Omental fat pad (tissue), 4 donors: ENCODE results near the gene TPST1. TPM values are rescaled to one million over a fixed set of nuclear protein-coding genes. Genes with fewer than 3 reads are reported as not detected.
"Not testable (repeated sequence)": the region's sequence is repeated elsewhere in the genome, so short reads cannot be mapped to it uniquely, and the experiment has no call there.

Experiments used
- ATAC-seq: fragments of 150-250 bp; one replicate; pipeline ENCODE4 v1.9.1; 2016; ENCODE audit warnings: mild to moderate bottlenecking, moderate library complexity; ENCODE audit not compliant: low FRiP score
- DNase-seq: peaks from one replicate; pipeline ENCODE4 v3.0.0-alpha.2; 2019; ENCODE audit warnings: low spot score
- total RNA-seq, 4 donors: library from RNA; depleted of rRNA; stranded (reverse); fragments of >200 nt; gene quantifications; one replicate each; pipeline ENCODE4 v1.1.0, GENCODE V29; 2016
- TF ChIP-seq, protein P1 (sequence below), 3 donors: fragments of 450-650 bp; IDR thresholded peaks; one replicate each; pipeline ENCODE4 v1.5.1; 2016 to 2017; ENCODE audit warnings: antibody characterized with exemption in 3 of 3, mild to moderate bottlenecking in 3 of 3, moderate library complexity in 2 of 3

TPST1 gene
- total RNA-seq, 4 donors from 2014 or later, result 16.4 to 63.2 (median 24.3) TPM

DNA sequence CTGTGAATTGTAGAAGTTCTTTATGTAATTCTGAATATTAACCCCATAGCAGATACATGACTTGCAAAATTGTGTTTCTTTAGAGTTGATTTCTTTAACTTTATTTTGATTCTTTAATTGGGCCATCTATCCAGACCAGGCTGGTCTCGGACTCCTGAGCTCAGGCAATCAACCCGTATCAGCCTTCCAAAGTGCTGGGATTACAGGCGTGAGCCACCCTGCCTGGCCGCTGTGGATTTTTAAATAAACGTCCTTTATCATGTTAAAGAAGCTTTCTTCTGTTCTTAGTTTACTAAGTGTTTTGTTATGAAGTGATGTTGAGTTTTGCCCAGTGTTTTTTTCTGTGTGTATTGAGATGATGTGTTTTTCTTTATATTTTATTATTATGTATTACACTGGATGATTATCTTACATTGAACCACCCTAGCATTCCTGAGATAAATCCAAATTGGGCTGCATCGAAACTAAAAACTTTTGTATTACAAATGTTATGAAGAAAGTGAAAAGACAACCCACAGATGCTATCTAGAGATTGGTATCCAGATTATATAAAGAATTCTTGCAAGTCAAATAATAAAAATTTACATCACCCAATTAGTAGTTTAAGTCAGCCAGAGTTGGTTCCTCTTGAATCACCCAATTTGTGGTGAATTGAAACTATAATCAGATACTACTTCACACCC, 118.1 kb downstream of the TPST1 start:
- TF ChIP-seq, protein P1, sequence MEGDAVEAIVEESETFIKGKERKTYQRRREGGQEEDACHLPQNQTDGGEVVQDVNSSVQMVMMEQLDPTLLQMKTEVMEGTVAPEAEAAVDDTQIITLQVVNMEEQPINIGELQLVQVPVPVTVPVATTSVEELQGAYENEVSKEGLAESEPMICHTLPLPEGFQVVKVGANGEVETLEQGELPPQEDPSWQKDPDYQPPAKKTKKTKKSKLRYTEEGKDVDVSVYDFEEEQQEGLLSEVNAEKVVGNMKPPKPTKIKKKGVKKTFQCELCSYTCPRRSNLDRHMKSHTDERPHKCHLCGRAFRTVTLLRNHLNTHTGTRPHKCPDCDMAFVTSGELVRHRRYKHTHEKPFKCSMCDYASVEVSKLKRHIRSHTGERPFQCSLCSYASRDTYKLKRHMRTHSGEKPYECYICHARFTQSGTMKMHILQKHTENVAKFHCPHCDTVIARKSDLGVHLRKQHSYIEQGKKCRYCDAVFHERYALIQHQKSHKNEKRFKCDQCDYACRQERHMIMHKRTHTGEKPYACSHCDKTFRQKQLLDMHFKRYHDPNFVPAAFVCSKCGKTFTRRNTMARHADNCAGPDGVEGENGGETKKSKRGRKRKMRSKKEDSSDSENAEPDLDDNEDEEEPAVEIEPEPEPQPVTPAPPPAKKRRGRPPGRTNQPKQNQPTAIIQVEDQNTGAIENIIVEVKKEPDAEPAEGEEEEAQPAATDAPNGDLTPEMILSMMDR (IDR thresholded peaks at IDR 0.05), result no peak

DNA sequence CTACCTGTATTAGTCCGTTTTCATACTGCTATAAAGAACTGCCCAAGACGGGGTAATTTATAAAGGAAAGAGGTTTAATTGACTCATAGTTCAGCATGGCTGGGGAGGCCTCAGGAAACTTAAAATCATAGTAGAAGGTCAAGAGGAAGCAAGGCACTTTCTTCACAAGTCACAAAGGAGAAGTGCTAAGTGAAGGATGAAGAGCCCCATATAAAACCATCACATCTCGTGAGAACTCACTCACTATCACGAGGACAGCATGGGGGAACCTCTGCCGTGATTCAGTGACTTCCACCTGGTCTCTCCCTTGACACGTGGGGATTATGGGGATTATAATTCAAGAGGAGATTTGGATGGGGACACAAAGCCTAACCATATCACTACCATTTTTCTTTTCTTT, 119.9 kb downstream of the TPST1 start:
- DNase-seq, ATAC-seq: not testable (repeated sequence)

More for the DNA sequence above, 118.1 kb downstream of the TPST1 start:
- no peak for ATAC-seq
- no peak for DNase-seq

DNA sequence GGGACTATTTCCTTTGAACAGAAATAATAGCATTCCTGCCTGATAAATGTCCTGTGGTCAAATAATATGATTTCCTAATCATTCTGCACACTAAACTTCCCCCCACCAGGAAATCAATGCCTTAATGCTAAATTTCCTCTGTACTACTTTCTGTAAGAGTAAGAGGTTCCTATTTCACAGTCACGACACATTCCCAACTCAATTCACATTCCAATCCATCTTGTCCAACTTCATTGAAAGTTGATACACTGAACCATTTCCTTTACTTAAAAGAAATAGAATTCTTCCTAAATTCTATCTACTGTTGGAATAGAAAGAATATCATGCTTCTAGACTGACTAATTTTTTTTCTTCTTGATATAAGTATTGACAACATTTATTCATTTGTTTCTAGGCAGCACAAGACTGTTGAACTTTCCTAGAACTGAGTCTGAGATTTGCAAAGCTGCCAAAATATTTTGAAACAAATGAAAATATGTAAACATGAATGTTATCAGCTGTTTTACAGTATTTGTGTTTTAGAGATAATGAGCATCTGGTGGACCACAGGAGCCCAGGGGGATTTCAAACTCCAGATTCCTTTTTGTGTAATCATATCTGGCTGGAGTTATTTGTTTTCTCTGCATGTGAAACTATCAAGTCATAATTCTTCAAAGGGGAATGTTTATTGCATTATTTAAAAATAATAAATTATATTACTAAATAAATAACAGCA, 121.5 kb downstream of the TPST1 start:
- DNase-seq, result no peak
- TF ChIP-seq, protein P1 (IDR thresholded peaks at IDR 0.05), result no peak
- ATAC-seq, result no peak

DNA sequence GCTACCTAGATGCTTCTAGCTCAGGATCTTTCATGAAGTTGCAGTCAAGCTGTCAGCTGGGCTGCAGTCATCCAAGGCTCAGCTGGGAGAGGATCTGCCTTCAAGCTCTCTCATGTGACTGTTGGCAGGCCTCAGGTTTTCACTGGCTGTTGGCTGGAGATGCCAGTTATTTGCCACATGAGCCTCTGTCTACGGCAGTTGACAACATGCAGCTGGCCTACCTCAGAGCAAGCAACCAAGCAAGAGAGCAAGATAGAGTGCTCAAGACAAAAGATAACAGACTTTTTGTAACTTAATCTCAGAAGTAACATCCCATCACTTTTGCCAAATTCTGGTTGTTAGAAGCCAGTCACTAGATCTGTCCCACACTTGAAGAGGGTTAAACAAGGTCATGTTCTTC, 125.8 kb downstream of the TPST1 start:
- no peak for DNase-seq
- no peak for ATAC-seq
- TF ChIP-seq, protein P1 (IDR thresholded peaks at IDR 0.05), result no peak

DNA sequence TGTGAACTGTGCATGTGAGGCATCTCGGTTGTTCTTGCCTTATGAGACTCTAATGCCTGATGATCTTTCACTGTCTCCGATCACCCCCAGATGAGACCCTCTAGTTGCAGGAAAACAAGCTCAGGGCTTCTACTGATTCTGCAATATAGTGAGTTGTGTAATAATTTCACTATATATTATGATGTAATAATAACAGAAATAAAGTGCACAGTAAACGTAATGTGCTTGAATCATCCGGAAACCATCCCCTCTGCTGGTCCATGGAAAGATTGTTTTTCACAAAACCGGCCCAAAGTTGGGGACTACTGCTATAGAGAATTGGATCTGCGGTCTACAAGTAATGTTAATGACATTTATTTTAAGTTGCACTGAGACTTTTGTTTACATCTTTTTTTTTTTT, 126.7 kb downstream of the TPST1 start:
- TF ChIP-seq, protein P1 (IDR thresholded peaks at IDR 0.05), result no peak
- DNase-seq (no peak), ATAC-seq (no peak)

DNA sequence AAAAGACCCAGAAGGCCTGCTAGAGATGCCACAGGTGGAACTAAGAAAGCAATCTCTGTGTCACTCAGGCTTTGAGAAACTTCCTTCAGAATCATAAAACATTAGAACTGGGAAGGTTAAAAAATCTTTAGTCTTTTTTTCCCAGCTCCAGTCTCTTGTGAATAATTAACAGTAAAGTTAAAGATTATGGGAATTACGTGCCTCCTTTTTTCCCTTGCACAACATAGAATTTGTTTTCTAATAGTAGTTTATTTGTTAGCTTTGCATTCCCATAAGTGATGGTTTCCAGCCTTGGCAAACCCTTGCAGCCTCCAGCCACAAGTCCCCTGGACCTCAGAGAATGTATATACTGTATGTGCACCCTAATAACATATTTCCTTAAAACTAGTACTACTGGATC, 128.3 kb downstream of the TPST1 start:
- no peak for DNase-seq
- TF ChIP-seq, protein P1 (IDR thresholded peaks at IDR 0.05), result no peak
- ATAC-seq, result no peak

DNA sequence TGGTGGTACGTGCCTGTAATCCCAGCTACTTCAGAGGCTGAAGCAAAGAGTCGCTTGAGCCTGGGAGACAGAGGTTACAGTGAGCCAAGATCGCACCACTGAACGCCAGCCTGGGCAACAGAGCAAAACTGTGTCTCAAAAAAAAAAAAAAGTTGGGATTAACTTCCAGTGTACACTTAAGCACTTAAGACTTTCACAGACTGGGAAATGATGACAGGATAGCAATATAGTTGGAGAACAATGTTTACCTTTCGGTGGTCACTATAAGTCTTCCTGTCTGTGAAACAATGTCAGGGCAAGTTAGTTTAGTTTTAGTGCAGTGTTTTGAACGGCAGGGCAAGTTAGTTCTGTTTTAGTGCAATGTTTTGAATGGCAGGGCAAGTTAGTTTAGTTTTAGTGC, 130.2 kb downstream of the TPST1 start:
- ATAC-seq (no peak), DNase-seq (no peak)
- TF ChIP-seq, protein P1 (IDR thresholded peaks at IDR 0.05), result no peak
